Spinal cord (tissue), 10 donors: ENCODE results near the gene EFCAB7. TPM values are rescaled to one million over a fixed set of nuclear protein-coding genes. Genes with fewer than 3 reads are reported as not detected.

Experiments used
- DNase-seq, 6 donors: peaks; one replicate each; pipeline versions ENCODE4 v3.0.0 to v3.0.0-alpha.2; 2013 to 2015; ENCODE audit warnings: low spot score in 6 of 6, low read depth in 4 of 6
- H3K27ac ChIP-seq: one replicate; pipeline ENCODE4 v1.5.1; 2013; ENCODE audit warnings: low read depth, low read length, control low read depth
- H3K27me3 ChIP-seq: one replicate; pipeline ENCODE4 v1.6.1; 2013; ENCODE audit warnings: low read length; ENCODE audit not compliant: control insufficient read depth, insufficient read depth
- H3K36me3 ChIP-seq: one replicate; pipeline ENCODE4 v1.6.1; 2013; ENCODE audit warnings: low read length; ENCODE audit not compliant: control insufficient read depth, insufficient read depth
- H3K4me1 ChIP-seq: one replicate; pipeline ENCODE4 v1.6.1; 2013; ENCODE audit warnings: low read length; ENCODE audit not compliant: control insufficient read depth, insufficient read depth
- H3K4me3 ChIP-seq: one replicate; pipeline ENCODE4 v1.5.1; 2013; ENCODE audit warnings: low read depth, low read length, control low read depth
- H3K9me3 ChIP-seq: one replicate; pipeline ENCODE4 v1.6.1; 2013; ENCODE audit warnings: low read length; ENCODE audit not compliant: control insufficient read depth, insufficient read depth
- WGBS: methylation state at CpG from one replicate; pipeline ENCODE4 v1.1.5; 2013; ENCODE audit warnings: missing lambda C conversion rate; ENCODE audit not compliant: insufficient coverage; 5-methylcytosine and 5-hydroxymethylcytosine counted together
- polyA plus RNA-seq, 2 donors: library from polyadenylated mRNA; unstranded; fragments of 120-200 nt; gene quantifications; one replicate each; pipeline ENCODE4 v1.2.1, GENCODE V29; 2013; ENCODE audit not compliant: insufficient read length in 2 of 2
- total RNA-seq, 2 donors: library from RNA; depleted of rRNA in 1 of 2; stranded (reverse); fragments of 120-200 nt in 1 of 2; fragments of >200 nt in 1 of 2; gene quantifications; one replicate each; pipeline versions ENCODE4 v1.2.3 to v1.2.4, GENCODE V29; 2013 to 2014
- donor health status: healthy.

EFCAB7 gene
- total and polyA plus RNA-seq, 4 donors = 21.4 to 32.3 (median 22.2) TPM

DNA sequence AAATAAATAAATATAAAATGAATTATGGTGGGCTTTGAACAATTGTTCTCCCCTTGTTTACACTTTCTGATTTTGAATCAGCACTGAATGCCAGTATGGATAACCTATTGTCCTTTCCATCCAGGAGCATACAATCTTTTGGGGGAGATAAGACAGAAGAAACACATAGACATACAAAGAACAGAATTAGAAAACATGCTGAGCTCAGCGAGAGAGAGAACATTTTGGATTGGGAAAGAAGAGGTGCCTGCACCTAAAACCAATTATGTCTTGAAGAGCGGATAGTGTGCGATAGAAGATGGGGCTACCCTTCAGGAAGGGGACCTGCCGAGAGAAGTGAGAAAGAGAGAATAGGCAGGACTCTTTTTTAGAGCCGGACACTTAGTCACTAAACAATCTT, 76.5 kb downstream of the EFCAB7 start:
- 95% methylated on average over 2 of the region's 5 CpGs for WGBS
- no peaks in the 10 kb centered on the region for H3K27me3 ChIP-seq
- H3K4me3 ChIP-seq = no peak overlapping the region
- H3K27ac ChIP-seq = no peak overlapping the region
- no peaks in the 10 kb centered on the region for H3K9me3 ChIP-seq
- no peaks in the 10 kb centered on the region for H3K36me3 ChIP-seq
- DNase-seq = no peak
- no peaks in the 10 kb centered on the region for H3K4me1 ChIP-seq

DNA sequence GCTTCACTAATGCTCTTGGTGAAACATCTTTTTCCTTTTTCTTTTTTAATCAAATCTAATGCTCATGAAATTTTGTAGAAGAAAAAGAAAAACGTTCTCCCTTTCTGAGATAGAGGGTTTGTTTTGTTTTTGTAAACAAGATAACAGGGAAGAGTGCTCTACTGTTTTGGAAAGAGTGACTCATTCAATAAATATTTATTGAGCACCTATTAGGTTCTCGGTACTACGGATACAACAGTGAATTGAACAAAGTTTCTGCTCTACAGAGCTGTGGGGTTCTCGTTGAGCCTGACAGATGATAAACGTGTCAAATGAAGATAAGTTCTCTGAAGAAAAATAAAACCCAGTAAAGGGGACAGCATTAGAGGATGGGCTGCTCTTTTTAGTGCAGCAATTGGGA, 76.9 kb downstream of the EFCAB7 start:
- no peaks in the 10 kb centered on the region for H3K36me3 ChIP-seq
- DNase-seq = no peak
- WGBS = 77% methylated on average over 3 of the region's 5 CpGs

DNA sequence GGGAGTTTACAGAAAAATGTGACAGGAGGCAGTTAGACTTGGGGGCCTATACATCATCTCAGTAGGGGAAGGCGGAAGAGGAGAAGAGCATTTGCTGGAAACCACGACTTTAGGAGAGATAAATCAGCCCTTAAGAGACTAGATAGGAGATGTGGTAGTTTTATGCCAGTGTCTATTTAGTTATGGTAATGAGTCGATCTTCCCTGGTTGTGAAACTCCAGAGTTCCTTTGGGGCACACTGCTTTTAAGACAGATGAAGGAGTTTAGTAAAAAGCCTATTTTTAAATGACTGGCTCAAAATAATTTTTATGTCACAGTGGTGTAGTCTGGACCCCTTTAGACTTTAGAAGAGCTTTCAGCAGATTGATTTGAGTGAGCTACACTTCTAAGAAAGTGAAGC, 77.7 kb downstream of the EFCAB7 start:
- Histone ChIP-seq H3K9me3 (no peaks in the 10 kb centered on the region), H3K4me3 (no peak overlapping the region), H3K27ac (no peak overlapping the region), H3K4me1 (no peaks in the 10 kb centered on the region), H3K36me3 (no peaks in the 10 kb centered on the region), H3K27me3 (no peaks in the 10 kb centered on the region)
- no peak for DNase-seq
- 62% methylated on average over 3 of the region's 3 CpGs for WGBS

More for the DNA sequence above, 76.9 kb downstream of the EFCAB7 start:
- Histone ChIP-seq H3K27ac (no peak overlapping the region), H3K9me3 (no peaks in the 10 kb centered on the region), H3K4me3 (no peak overlapping the region), H3K4me1 (no peaks in the 10 kb centered on the region), H3K27me3 (no peaks in the 10 kb centered on the region)

DNA sequence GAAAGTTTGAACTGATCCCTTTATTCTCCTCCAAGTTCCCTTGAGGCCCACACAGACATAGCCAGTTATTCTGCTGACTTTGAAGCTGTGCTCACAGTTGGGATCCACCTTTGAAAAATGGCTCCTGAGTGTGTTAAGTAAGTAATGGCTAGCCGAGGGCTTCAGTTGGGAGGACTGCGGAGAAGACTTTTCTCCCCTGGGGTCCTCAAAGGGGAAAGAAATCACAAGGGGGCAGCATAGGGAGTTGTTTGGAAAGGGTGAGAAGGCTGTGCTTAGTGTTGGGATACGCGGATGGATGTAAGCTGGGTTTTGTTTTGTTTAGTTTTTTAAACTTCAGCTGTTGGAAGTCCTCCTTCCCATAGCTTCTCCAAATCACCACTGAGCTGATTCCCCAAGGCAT, 78.1 kb downstream of the EFCAB7 start:
- Histone ChIP-seq H3K27me3 (no peaks in the 10 kb centered on the region), H3K27ac (no peak overlapping the region), H3K9me3 (no peaks in the 10 kb centered on the region), H3K36me3 (no peaks in the 10 kb centered on the region), H3K4me3 (no peak overlapping the region), H3K4me1 (no peaks in the 10 kb centered on the region)
- 56% methylated on average over 2 of the region's 4 CpGs for WGBS
- DNase-seq = peak in 1 of 6 donors; percentile 21

DNA sequence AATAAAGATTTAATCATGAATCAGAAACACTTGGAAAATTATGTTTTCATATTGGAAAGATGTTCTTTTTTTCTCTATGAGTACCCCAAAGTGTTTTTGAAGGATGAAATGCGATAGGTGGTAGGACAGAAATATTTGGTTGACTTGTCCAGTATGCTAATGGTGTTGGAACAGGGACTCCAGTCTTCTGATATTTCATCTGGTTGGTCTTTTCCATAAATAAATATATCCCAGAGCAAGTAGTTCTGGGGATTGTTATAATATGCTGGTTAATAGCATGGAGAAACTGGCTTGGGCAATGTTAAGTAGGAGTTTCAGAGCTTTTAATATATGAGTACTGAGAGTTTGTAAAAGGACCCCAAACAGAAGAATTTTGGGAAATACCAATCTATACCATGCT, 78.6 kb downstream of the EFCAB7 start:
- H3K9me3 ChIP-seq = no peaks in the 10 kb centered on the region
- H3K4me1 ChIP-seq = no peaks in the 10 kb centered on the region
- H3K36me3 ChIP-seq = no peaks in the 10 kb centered on the region
- no peak overlapping the region for H3K27ac ChIP-seq
- H3K4me3 ChIP-seq = no peak overlapping the region
- WGBS = no CpG with 5 or more reads among the region's 1 CpG
- DNase-seq = no peak
- no peaks in the 10 kb centered on the region for H3K27me3 ChIP-seq

DNA sequence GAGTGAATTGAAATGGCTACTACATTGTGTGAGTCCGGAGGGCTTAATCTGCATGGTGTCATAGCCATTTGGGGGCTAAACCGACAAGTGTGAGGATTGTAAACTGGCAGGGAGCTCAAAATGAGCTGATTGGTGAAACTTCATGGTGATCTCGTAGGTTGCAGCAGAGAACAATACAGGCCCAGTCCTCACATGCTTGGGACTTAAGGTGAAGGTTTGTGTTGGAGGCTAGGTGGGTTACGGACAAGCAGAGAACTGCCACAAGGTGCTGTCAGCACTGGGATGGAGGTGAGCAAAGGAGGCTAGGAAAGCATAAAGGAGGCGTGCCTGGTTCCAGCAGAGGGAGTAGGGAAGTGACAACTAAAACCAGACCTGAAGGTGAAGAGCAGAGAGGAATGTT, 79.3 kb downstream of the EFCAB7 start:
- H3K4me3 ChIP-seq = no peak overlapping the region
- no peaks in the 10 kb centered on the region for H3K9me3 ChIP-seq
- 70% methylated on average over 4 of the region's 5 CpGs for WGBS
- H3K4me1 ChIP-seq = no peaks in the 10 kb centered on the region
- H3K36me3 ChIP-seq = no peaks in the 10 kb centered on the region
- no peaks in the 10 kb centered on the region for H3K27me3 ChIP-seq
- no peak overlapping the region for H3K27ac ChIP-seq
- DNase-seq = no peak

DNA sequence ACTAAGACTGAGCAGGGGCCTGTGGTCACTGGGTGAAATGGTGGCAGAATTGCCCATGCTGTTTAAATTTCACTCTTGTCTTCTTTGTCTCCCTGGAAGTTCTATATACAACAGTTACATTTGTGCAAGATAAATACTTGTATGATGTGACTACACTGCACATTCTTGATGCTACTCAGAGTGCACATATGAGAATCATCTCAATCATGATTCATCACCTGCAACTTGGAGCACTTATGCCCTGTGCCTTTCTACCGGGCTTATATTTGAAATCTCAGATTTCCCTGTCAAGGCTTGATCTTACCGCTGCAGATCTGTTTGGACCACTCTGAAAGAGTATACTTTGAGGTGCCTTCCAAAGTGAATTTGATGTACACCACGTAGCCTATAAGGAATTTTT, 80.5 kb downstream of the EFCAB7 start:
- Histone ChIP-seq H3K27me3 (no peaks in the 10 kb centered on the region), H3K9me3 (no peaks in the 10 kb centered on the region), H3K4me1 (no peaks in the 10 kb centered on the region), H3K36me3 (no peaks in the 10 kb centered on the region), H3K4me3 (no peak overlapping the region), H3K27ac (no peak overlapping the region)
- WGBS = 97% methylated on average over 3 of the region's 3 CpGs
- no peak for DNase-seq

DNA sequence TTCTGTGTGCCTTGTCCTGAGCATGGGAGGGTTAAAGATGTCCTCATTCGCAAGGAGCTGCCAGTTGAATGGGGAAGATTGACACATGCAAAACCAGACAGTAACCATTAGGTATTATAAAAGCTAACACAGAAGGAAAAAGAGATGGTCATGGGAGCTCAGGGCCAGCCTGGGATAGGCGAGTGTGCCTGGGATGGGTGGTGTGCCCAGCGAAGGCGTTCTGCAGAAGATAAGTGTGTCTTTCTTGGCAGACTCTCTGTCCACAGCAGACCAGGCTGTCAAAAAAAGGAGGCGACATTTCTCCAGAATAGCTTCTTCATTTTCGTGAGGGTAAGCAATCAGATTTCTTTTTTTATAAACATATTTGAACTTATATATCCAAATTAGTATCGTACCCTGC, 84.0 kb downstream of the EFCAB7 start:
- Histone ChIP-seq H3K9me3 (no peaks in the 10 kb centered on the region), H3K27ac (no peak overlapping the region), H3K27me3 (no peaks in the 10 kb centered on the region), H3K36me3 (no peaks in the 10 kb centered on the region), H3K4me1 (no peaks in the 10 kb centered on the region), H3K4me3 (no peak overlapping the region)
- DNase-seq = no peak
- 78% methylated on average over 4 of the region's 7 CpGs for WGBS

DNA sequence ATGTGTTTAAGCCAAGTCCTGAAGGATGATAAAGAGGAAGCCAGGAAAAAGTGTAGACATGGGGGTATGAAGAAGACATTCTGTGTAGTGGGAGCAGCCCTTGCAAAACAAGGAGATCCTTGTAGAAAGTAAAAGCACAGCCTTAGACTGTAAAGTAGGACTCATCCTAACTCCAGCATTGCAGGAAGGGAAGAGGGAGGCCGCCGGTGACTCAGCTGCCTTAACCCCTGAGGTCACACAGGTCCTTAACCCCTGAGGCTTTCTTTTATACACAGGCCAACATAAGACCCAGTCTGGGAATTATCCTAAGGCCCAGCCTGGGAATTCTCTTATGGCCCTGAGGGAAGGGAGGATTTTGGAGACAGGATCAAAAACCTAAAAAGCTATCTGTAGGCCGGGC, 87.9 kb downstream of the EFCAB7 start:
- Histone ChIP-seq H3K27ac (no peak overlapping the region), H3K4me1 (no peaks in the 10 kb centered on the region)
- 100% methylated on average over 1 of the region's 3 CpGs for WGBS

DNA sequence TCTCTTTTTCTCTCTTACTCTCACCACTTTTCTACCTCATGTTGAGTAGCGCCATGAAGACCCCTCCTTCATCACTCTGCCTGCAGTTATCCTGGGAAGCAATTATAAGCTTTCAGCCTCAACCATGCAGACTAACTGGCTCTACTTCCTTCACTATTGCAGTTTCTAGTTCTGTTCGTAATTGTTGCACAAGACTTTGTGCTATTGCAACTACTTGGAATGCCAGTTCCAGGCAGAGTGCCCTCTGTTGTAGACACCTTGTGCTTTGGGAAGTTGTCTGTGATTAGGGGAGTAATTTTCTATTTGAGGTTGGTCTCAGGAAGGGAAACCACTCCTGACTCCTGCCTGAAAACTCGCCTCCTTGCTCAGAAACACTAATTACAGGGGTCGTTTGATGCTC, 89.2 kb downstream of the EFCAB7 start:
- no peaks in the 10 kb centered on the region for H3K4me1 ChIP-seq
- no peaks in the 10 kb centered on the region for H3K36me3 ChIP-seq
- H3K9me3 ChIP-seq = no peaks in the 10 kb centered on the region
- no peak overlapping the region for H3K4me3 ChIP-seq
- H3K27me3 ChIP-seq = no peaks in the 10 kb centered on the region
- DNase-seq = no peak
- no peak overlapping the region for H3K27ac ChIP-seq
- 90% methylated on average over 3 of the region's 4 CpGs for WGBS

More for the DNA sequence above, 87.9 kb downstream of the EFCAB7 start:
- Histone ChIP-seq H3K36me3 (no peaks in the 10 kb centered on the region), H3K9me3 (no peaks in the 10 kb centered on the region), H3K27me3 (no peaks in the 10 kb centered on the region), H3K4me3 (no peak overlapping the region)
- no peak for DNase-seq
